HG03457 (cell line): ENCODE data around the gene MAGI1.
"Not testable (repeated sequence)": the region's sequence is repeated elsewhere in the genome, so short reads cannot be mapped to it uniquely, and the experiment has no call there.

ENCODE experiments used
- ATAC-seq: cut with Tn5 transposase; IDR thresholded peaks from one replicate; pipeline ENCODE4 v1.9.1; 2021; ENCODE audit warnings: moderate number of reproducible peaks; ENCODE audit not compliant: unreplicated experiment

The MAGI1 gene

GRCh38 chr3:65729555-65729954, 309.2 kb downstream of the MAGI1 start:
- no peak for ATAC-seq

- no peak for ATAC-seq
Observed at GRCh38 chr3:65728138-65728537, 310.6 kb downstream of the MAGI1 start.

GRCh38 chr3:65723985-65724384, 314.7 kb downstream of the MAGI1 start:
- ATAC-seq: no peak

- no peak for ATAC-seq
Observed at GRCh38 chr3:65723011-65723410, 315.7 kb downstream of the MAGI1 start.

- ATAC-seq: no peak
Observed at GRCh38 chr3:65720989-65721737, 317.6 kb downstream of the MAGI1 start.

- not testable (repeated sequence) for ATAC-seq
Observed at GRCh38 chr3:65719639-65720038, 319.1 kb downstream of the MAGI1 start.

GRCh38 chr3:65717676-65718346, 320.9 kb downstream of the MAGI1 start:
- ATAC-seq: no peak

GRCh38 chr3:65716071-65716751, 322.5 kb downstream of the MAGI1 start:
- ATAC-seq: no peak

- no peak for ATAC-seq
Observed at GRCh38 chr3:65714134-65714533, 324.6 kb downstream of the MAGI1 start.

- ATAC-seq: no peak
Observed at GRCh38 chr3:65713016-65713415, 325.7 kb downstream of the MAGI1 start.

GRCh38 chr3:65712140-65712539, 326.6 kb downstream of the MAGI1 start:
- no peak for ATAC-seq

GRCh38 chr3:65706776-65707568, 331.7 kb downstream of the MAGI1 start:
- no peak for ATAC-seq

- ATAC-seq: no peak
Observed at GRCh38 chr3:65706301-65706700, 332.4 kb downstream of the MAGI1 start.

- no peak for ATAC-seq
Observed at GRCh38 chr3:65703820-65704219, 334.9 kb downstream of the MAGI1 start.

- no peak for ATAC-seq
Observed at GRCh38 chr3:65703026-65703425, 335.7 kb downstream of the MAGI1 start.

- no peak for ATAC-seq
Observed at GRCh38 chr3:65702202-65702601, 336.5 kb downstream of the MAGI1 start.

GRCh38 chr3:65701516-65701915, 337.2 kb downstream of the MAGI1 start:
- no peak for ATAC-seq

GRCh38 chr3:65689436-65689835, 349.3 kb downstream of the MAGI1 start:
- no peak for ATAC-seq

- no peak for ATAC-seq
Observed at GRCh38 chr3:65687741-65688140, 351.0 kb downstream of the MAGI1 start.

GRCh38 chr3:65685621-65686235, 353.0 kb downstream of the MAGI1 start:
- ATAC-seq: no peak

- no peak for ATAC-seq
Observed at GRCh38 chr3:65678516-65678915, 360.2 kb downstream of the MAGI1 start.
